HG03469 (cell line): ENCODE results near the gene B9D1.

Experiments used
- ATAC-seq: cut with Tn5 transposase; IDR thresholded peaks from one replicate; pipeline ENCODE4 v1.9.1; 2021; ENCODE audit warnings: mild to moderate bottlenecking, moderate library complexity, moderate number of reproducible peaks; ENCODE audit not compliant: unreplicated experiment

B9D1 gene, protein sequence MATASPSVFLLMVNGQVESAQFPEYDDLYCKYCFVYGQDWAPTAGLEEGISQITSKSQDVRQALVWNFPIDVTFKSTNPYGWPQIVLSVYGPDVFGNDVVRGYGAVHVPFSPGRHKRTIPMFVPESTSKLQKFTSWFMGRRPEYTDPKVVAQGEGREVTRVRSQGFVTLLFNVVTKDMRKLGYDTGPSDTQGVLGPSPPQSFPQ

DNA sequence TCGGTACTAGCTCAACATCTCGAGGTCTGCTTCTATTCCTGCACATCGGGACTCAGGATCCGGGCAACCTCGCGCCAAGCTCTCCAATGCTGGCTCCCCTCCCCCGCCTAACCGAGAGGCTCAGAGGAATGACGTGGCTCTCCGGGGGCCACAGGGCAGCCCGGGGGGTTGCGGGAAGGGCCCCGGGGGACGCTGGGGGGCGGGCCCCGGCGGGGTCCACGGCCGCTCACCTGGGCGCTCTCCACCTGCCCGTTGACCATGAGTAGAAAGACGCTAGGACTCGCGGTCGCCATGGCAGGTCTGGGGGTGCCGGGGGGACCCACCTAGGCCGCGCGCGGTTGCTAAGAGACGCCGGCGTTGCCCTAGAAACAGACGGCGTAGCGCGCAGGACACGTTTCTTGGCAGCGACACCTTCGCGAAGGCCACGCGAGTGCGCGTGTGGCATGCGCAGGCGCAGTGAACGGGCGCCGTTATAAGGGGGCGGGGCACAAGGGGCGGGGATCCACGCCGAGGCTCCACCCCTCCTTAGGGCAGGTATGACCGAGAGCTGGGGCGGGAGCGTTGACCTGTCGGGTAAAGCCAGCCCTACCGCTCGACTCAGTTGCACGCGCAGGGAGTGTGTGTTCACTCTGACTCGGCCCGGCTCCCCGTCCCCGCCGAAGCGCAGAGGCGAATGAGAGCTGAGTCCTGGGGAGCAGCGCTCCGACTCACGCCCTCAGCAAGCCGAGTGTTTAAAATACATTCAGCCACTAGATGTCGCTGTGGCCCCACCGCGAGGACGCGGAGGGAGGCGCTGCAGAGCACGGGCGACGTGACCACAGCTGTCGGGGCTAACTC, at the start of gene B9D1:
TSS of gene B9D1 (minus strand) at position 447 of the 837 bp plus-strand sequence. CDS start at position 293, 154 bp downstream.
- peak; percentile 55 for ATAC-seq

- no peak for ATAC-seq
Measured at GRCh38 chr17:19411631-19412030, 49.1 kb upstream of the B9D1 start.

DNA sequence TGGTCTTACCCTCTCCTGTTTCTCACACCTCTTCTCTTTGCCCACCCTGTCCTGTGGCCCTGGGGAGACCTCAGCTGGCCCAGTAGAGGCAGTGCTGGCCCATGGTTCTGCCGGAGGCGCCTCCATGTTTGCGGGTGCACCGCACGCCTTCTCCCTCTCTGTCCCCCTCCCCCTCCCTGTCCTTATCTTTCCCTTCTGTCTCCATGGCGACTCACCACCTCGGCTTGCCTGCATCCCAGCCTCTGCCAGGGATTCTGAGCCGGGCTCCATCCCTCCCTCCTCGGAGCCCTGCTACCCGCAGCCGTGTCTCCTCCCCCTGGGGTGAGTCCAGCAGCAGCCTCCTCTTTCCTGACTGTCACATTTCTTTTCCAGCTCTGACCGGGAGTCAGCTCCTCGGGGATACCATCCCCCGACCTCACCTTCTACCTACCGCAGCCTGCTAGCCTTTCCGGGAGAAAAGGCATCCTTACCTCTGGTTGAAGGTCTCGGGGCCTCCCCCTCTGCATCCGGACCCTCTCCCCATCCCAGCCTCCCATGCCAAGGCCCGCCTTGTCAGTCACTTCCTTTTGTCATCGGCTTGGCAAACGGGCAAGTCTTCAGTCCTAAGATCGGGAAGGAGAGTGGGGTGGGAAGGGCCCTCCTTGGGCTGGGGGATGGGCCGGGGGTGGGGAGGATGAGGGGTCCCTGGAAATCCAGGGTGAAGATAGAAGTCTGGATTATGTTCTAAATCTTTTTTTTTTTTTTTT, 48.5 kb upstream of the B9D1 start, which contains the start of gene RNF112:
TSS of gene RNF112 (plus strand) at position 358 of the 746 bp plus-strand sequence. CDS start at position 535, 177 bp downstream.
- ATAC-seq, result no peak

GRCh38 chr17:19410091-19410490, 47.6 kb upstream of the B9D1 start:
- no peak for ATAC-seq

GRCh38 chr17:19409509-19409908, 47.0 kb upstream of the B9D1 start:
- no peak for ATAC-seq

- ATAC-seq, result no peak
Measured at GRCh38 chr17:19409066-19409465, 46.5 kb upstream of the B9D1 start.

GRCh38 chr17:19408346-19408710, 45.8 kb upstream of the B9D1 start:
- no peak for ATAC-seq

DNA sequence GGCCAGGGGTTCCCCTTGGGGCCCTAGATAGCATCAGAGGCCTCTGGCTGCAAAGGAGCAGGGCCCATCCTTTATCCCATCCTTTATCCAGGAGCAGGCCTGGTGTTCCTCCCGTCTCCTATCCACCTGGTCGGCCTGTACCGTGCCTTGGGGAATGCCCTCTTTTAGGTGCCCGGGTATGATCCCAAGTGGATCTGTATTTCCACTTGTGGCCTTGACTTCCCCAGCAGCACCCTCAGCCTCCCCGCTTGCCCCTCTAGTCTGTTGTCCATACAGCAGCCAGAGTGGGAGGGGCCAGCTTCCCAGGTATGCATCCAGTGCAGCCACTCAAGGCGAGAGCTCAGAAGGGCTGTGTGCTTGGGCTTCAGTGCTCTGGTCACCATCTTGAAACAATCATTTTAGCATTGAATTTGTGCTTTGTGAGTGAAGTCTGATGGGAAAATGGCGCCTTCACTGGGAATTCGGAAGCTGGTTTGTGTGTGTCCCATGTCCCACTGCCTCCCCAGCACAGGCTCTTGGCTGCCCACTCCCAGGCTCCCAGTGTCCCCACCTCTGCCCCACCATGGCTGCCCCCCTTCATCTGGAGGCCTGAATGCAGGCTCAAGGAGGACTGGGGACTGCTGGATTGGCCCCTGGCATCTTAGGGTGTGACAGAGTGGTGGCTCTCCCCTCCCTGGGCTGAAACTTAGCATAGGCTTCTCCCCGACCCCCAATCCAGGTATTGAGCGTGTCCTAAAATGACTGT, 45.2 kb upstream of the B9D1 start:
- ATAC-seq, result no peak

- ATAC-seq, result no peak
Measured at GRCh38 chr17:19405114-19405513, 42.6 kb upstream of the B9D1 start.

GRCh38 chr17:19404264-19404663, 41.7 kb upstream of the B9D1 start:
- ATAC-seq, result no peak

DNA sequence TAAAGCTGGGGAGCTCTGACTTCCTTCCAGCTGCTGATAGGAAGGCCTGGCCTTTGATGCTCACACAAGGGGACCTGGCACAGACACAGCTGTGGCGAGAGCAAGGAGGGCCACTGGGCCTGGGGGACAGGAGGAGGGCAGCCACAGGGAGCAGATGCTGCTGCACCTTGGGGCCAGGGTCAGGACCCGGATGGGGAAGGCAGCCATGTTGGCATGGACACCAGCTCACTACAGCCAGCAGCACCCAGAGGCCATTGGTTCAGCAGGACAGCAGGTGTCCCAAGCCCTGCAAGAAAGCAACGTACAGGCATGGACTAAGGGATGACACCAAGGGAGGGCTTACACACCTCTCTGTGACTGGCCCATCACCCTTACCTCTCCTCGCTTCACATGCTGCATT, 40.5 kb upstream of the B9D1 start:
- no peak for ATAC-seq

DNA sequence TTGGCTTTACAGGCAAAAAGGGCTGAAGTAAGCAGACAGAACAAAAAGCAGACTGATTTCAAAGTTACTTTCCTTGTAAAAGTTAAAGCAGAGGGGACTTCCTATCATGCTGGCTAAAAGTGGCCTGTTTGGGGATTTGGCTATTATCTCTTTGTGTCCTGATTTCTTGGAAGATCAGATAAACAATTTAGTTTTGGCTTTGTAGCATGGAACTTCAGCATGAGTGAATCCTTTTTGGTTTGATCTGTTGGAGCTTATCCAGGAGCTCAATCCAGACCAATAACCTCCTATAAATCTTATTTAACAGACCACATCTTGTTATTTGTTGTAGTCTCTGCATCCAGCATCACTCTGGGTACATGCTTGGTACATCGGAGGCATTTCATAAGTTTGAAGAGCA, 39.6 kb upstream of the B9D1 start:
- ATAC-seq, result no peak

GRCh38 chr17:19401321-19402010, 38.9 kb upstream of the B9D1 start:
- no peak for ATAC-seq

DNA sequence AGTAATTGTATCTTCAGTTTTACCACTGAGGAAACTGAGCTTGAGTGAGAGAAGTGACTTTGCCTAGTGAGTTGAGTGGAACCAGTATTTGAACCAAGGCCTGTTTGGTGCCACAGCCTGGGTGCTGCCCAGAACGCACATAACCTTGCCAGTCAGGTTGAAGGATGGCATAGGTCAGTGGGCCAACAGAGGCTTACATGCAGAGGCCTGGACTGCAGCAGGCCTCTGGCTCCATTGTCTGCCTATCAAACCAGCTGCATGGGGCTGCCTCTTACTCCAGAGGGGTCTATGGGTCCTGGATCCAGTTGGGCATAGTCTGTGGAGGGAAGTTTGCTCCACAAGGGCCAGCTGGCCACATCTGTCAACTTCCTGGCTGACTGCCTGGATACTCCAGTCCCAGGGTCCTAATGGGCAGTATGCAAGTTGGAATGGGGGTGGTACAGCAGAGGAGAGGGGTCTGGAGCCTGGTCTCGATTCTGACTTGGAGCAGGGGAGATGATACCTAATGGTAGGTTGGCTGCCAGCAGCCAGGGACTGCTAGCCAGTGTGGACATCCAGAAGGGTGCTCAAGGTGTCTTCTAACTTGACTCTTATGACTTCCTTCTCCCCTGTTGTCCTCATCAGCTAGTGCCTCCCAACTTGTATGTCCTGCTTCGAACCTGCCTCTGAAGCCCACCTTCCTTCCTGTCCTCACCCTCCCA, 37.4 kb upstream of the B9D1 start:
- no peak for ATAC-seq

DNA sequence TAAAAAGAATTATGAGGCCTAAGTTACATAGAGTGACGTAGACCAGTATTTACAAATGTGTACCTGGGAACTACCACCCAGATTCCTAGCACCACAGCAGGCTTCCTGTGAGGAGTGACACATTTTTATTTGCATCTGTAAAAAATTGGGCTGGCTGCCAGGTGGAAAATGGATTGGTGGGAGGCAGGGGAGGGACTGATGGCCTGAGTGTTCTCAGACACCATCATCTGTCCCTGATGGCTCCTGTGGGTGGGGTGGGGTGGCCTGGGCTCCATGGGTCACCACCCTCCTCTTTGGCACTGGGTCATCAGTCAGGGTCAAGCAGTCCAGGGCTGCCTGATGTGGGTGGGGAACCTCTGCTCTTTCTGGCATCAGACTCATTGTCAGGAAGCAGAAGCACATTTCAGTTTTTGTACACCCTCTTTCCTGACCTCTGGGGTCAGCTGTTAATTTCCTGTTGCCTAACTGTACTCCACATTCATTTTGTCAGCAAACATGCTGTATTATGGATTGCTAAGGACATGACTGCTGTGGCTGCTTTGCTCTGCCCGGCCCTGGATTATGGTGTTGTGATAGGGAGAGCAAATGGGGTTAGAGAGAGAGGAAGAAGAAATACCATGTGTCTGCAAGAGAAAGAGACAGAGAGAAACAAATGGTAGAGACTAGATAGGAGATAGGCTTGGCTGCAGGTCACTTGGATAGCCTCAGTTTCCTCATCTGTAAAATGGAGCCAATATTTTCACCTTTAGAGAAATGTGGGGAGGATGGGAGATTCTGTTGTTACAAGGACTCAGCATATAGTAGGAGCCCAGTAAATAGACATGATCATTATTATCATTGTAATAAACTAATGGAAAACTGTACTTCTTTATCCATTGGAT, 36.0 kb upstream of the B9D1 start:
- no peak for ATAC-seq

GRCh38 chr17:19397556-19398041, 35.1 kb upstream of the B9D1 start:
- no peak for ATAC-seq

DNA sequence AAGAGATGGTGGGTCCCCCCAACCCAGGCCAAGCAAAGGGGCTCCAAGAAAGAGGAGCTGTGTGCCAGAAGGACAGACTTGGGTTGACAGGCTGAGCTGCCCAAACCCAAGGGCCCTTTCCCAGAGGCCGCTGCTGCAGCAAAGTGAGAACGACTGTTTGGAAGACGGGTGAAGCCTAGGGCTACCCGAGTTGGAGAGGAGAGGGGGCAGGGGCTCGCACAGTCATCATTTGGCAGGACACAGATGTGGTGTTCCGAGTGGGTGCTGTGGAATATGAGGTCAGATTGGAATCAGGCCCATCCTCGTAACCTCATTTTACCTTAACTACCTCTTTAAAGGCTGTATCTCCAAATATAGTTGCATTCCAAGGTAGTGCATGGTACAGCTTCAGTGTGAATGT, 29.8 kb upstream of the B9D1 start:
- no peak for ATAC-seq

GRCh38 chr17:19391432-19391831, 28.9 kb upstream of the B9D1 start:
- no peak for ATAC-seq

DNA sequence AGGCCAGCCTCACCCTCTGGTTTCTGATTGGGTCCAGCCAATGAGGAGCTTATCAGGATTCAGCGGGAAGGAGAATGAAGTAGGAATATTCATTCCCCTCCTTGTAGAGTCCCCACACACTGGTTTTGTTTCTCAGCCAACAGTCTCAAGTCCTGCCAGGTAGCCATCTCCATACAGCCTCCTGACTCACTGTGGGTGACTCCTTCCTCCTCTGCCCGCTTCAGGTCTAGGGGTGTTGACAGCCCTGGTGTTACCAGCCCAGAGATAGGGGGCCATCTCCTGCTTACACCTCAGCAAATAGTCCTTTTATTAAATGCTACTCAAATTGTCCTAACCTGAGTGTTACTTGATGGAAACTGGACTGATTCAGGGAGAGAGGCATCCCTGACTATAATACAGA, 28.4 kb upstream of the B9D1 start:
- no peak for ATAC-seq
